ENCODE results near the gene DIAPH1.

The DIAPH1 gene

GRCh38 chr5:141570655-141571054, 48.1 kb downstream of the DIAPH1 start:
- Histone ChIP-seq H3K27ac (ENCODE audit: poor library complexity, severe bottlenecking) (no peak overlapping the region), H3K36me3 (ENCODE audit: low read depth) (peaks cover 100% of the 10 kb centered on the region)

DNA sequence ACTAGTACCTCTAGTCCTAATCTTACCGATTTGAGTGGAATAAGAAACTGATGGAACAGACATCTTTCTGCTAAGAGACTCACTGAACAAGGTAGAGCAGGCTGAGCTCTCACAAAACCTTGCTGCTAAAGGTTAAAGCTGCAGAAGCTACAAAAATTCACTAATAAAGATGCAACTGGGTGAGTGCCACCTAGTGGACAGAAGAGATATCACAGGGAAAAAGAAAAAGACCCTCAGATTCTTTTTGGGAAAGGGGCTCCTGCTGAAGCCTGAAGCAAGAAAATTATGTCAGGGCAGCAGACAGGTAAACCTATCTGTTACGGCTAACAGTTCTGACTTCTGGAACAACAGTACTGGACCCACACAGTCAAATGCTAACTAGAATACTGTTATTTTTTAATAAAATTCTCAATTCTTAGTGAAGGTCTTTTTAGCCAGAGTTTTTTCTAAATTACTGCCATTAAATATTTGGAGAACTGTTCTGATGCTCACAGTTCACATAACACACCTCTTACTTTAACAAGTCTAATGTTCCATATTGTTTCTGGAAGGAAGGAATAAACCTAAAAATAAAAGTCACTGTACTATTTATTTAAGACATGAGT, 51.2 kb downstream of the DIAPH1 start:
- H3K9me3 ChIP-seq (ENCODE audit: severe bottlenecking) = no peaks in the 10 kb centered on the region
- H3K27ac ChIP-seq (ENCODE audit: poor library complexity, severe bottlenecking) = no peak overlapping the region
- ATAC-seq (ENCODE audit: low read depth) = no peak
- no peaks in the 10 kb centered on the region for H3K27me3 ChIP-seq (ENCODE audit: insufficient read depth, poor library complexity, severe bottlenecking)
- H3K36me3 ChIP-seq (ENCODE audit: low read depth) = peaks cover 99% of the 10 kb centered on the region
- H3K4me1 ChIP-seq (ENCODE audit: insufficient read depth, poor library complexity, severe bottlenecking) = no peaks in the 10 kb centered on the region
- H3K4me3 ChIP-seq (ENCODE audit: severe bottlenecking) = no peak overlapping the region
- DNase-seq (ENCODE audit: low spot score) = no peak
- peak; percentile 99 for TF ChIP-seq CTCF (IDR thresholded peaks at IDR 0.05; ENCODE audit: poor library complexity, severe bottlenecking)

More at GRCh38 chr5:141570655-141571054, 48.1 kb downstream of the DIAPH1 start:
- Histone ChIP-seq H3K4me1 (ENCODE audit: insufficient read depth, poor library complexity, severe bottlenecking) (no peaks in the 10 kb centered on the region), H3K4me3 (ENCODE audit: severe bottlenecking) (no peak overlapping the region), H3K9me3 (ENCODE audit: severe bottlenecking) (no peaks in the 10 kb centered on the region), H3K27me3 (ENCODE audit: insufficient read depth, poor library complexity, severe bottlenecking) (no peaks in the 10 kb centered on the region)
- ATAC-seq (ENCODE audit: low read depth) = no peak
- TF ChIP-seq CTCF (IDR thresholded peaks at IDR 0.05; ENCODE audit: poor library complexity, severe bottlenecking) = no peak
- no peak for DNase-seq (ENCODE audit: low spot score)

DNA sequence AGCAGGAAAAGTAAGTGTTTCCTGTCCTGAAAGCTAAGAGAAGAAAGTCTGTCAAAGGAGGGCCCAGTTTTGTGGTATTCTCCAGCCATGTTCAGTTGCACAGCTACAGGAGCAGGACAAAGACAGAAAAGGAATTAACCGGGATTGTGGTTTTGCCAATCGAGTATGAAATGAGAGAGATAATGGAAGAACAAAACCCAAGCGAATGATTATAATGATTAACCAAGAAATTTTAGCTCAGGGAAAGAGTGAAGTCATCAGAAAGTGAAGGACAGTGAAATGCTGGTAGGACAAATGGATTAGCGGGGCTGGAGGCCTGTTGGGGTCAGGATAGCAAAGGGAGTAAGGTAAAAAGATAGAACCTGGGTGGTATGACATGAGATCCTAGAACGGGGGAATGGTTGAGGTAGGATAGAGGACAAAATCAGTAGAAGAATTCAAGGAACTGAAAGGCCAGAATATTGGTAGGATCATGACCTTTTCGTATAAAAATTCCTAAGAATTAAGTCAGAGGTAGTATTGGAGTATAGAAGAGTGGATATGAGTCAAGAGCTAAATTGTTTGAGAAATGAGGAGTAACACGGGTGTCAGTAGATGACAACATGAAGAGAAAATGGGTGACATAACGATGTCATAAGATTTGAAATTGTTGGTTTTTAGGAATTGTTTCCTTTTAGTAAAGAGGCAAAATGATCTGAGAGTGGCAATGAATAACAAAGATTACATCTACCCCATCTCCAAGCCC, 52.8 kb downstream of the DIAPH1 start:
- Histone ChIP-seq H3K36me3 (ENCODE audit: low read depth) (peaks cover 93% of the 10 kb centered on the region), H3K9me3 (ENCODE audit: severe bottlenecking) (no peaks in the 10 kb centered on the region), H3K4me1 (ENCODE audit: insufficient read depth, poor library complexity, severe bottlenecking) (peaks cover 2% of the 10 kb centered on the region), H3K27me3 (ENCODE audit: insufficient read depth, poor library complexity, severe bottlenecking) (no peaks in the 10 kb centered on the region), H3K4me3 (ENCODE audit: severe bottlenecking) (no peak overlapping the region), H3K27ac (ENCODE audit: poor library complexity, severe bottlenecking) (peak overlapping the region; percentile 23)
- DNase-seq (ENCODE audit: low spot score) = no peak
- no peak for ATAC-seq (ENCODE audit: low read depth)
- TF ChIP-seq CTCF (IDR thresholded peaks at IDR 0.05; ENCODE audit: poor library complexity, severe bottlenecking) = no peak

- DNase-seq (ENCODE audit: low spot score) (no peak), ATAC-seq (ENCODE audit: low read depth) (peak; percentile 45; the same call in 2 of the 3 replicates)
- Histone ChIP-seq H3K4me1 (ENCODE audit: insufficient read depth, poor library complexity, severe bottlenecking) (peaks cover 17% of the 10 kb centered on the region), H3K4me3 (ENCODE audit: severe bottlenecking) (no peak overlapping the region), H3K36me3 (ENCODE audit: low read depth) (peaks cover 81% of the 10 kb centered on the region), H3K27me3 (ENCODE audit: insufficient read depth, poor library complexity, severe bottlenecking) (no peaks in the 10 kb centered on the region), H3K9me3 (ENCODE audit: severe bottlenecking) (no peaks in the 10 kb centered on the region), H3K27ac (ENCODE audit: poor library complexity, severe bottlenecking) (peak overlapping the region; percentile 23)
- peak; percentile 100 for TF ChIP-seq CTCF (IDR thresholded peaks at IDR 0.05; ENCODE audit: poor library complexity, severe bottlenecking)
Observed at GRCh38 chr5:141564216-141564692, 54.5 kb downstream of the DIAPH1 start.

All from RWPE2 (cell line).